Measurements from ENCODE around the gene SIRT6.

DNA sequence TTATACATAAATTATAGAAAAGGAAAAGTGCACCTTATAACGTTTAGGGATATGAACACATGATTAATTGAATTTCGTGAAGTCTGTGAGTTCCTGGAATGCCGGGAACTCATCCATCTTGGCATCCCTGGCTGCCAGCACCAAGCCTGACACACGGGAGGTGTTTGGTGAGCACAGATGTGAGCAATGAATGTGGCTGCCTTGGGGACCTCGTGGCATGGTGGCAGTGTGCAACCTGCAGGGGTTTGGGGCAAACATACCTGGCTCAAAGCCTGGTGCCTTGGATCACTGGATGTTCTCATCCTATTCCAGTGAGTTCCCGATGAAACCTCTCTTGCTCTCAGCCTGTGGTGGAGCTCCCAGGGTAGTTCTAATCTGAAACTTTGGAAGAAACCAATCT is 48.0 kb downstream of the SIRT6 start:
- no peak for TF ChIP-seq CTCF (IDR thresholded peaks at IDR 0.05)
- no peak for TF ChIP-seq EP300 (IDR thresholded peaks at IDR 0.05; ENCODE audit: low read depth)
- no peak for TF ChIP-seq POLR2A (IDR thresholded peaks at IDR 0.05)

Data from transverse colon (tissue), 3 donors.